Esophagus (tissue), 2 donors: ENCODE measurements around the gene PNPO. TPM values are rescaled to one million over a fixed set of nuclear protein-coding genes. Genes with fewer than 3 reads are reported as not detected.

Experiments
- H3K27ac ChIP-seq, 2 donors: one replicate each; pipeline ENCODE4 v1.5.1; 2013; ENCODE audit warnings: low read depth in 2 of 2, mild to moderate bottlenecking in 2 of 2, inconsistent platforms in 1 of 2, low read length in 1 of 2, moderate library complexity in 1 of 2
- H3K27me3 ChIP-seq, 2 donors: one replicate each; pipeline ENCODE4 v1.6.1; 2013; ENCODE audit warnings: low read length in 2 of 2, control low read depth in 1 of 2, mild to moderate bottlenecking in 1 of 2; ENCODE audit not compliant: insufficient read depth in 2 of 2, control insufficient read depth in 1 of 2
- H3K36me3 ChIP-seq, 2 donors: one replicate each; pipeline ENCODE4 v1.6.1; 2013; ENCODE audit warnings: low read length in 1 of 2; ENCODE audit not compliant: control insufficient read depth in 2 of 2, insufficient read depth in 2 of 2
- H3K4me1 ChIP-seq, 2 donors: one replicate each; pipeline ENCODE4 v1.6.1; 2013; ENCODE audit warnings: low read length in 1 of 2; ENCODE audit not compliant: control insufficient read depth in 2 of 2, insufficient read depth in 2 of 2
- H3K4me3 ChIP-seq, 2 donors: one replicate each; pipeline ENCODE4 v1.5.1; 2013; ENCODE audit warnings: low read length in 2 of 2, mild to moderate bottlenecking in 2 of 2, low read depth in 1 of 2, moderate library complexity in 1 of 2
- H3K9me3 ChIP-seq, 2 donors: one replicate each; pipeline ENCODE4 v1.6.1; 2013; ENCODE audit warnings: mild to moderate bottlenecking in 2 of 2, low read depth in 1 of 2, low read length in 1 of 2, moderate library complexity in 1 of 2; ENCODE audit not compliant: control insufficient read depth in 2 of 2, insufficient read depth in 1 of 2
- WGBS, 2 donors: extraction: QIAGEN DNeasy Blood & Tissue Kit; methylation state at CpG; one replicate each; pipeline ENCODE4 v1.1.7; 2013; 5-methylcytosine and 5-hydroxymethylcytosine counted together
- polyA plus RNA-seq, 2 donors: library from polyadenylated mRNA; stranded (reverse); fragments of 200-250 nt; gene quantifications; one replicate each; pipeline ENCODE4 v1.2.3, GENCODE V29; 2013
- donor health status: healthy with polysubstance abuse.
- donor health status: Bipolar disorder and iron deficiency.

Gene PNPO
- polyA plus RNA-seq, 2 donors = 9.5 to 9.6 TPM

DNA sequence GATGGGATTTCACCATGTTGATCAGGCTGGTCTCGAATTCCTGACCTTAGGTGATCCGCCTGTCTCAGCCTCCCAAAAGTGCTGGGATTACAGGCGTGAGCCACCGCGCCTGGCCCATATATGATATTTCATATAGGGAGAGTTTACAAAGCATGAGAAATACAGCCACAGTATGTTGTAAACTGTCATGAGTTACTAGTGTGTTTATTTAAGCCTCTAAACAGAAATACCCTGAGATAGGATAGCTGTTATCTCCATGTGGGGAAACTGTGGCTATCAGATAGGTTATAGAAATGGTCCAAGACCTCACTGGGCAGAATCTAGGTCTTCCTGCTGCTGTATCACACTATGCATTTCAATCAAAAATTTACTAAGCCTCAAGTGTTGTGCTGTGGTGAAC, 27.5 kb downstream of the PNPO start:
- Histone ChIP-seq H3K9me3 (no peaks in the 10 kb centered on the region), H3K27ac (no peak overlapping the region), H3K27me3 (no peaks in the 10 kb centered on the region), H3K4me3 (no peak overlapping the region), H3K4me1 (peaks cover 0 to 14% of the 10 kb centered on the region in 2 donors), H3K36me3 (no peaks in the 10 kb centered on the region)
- WGBS, 2 donors = 90 to 92% methylated on average over 5 of the region's 5 CpGs

DNA sequence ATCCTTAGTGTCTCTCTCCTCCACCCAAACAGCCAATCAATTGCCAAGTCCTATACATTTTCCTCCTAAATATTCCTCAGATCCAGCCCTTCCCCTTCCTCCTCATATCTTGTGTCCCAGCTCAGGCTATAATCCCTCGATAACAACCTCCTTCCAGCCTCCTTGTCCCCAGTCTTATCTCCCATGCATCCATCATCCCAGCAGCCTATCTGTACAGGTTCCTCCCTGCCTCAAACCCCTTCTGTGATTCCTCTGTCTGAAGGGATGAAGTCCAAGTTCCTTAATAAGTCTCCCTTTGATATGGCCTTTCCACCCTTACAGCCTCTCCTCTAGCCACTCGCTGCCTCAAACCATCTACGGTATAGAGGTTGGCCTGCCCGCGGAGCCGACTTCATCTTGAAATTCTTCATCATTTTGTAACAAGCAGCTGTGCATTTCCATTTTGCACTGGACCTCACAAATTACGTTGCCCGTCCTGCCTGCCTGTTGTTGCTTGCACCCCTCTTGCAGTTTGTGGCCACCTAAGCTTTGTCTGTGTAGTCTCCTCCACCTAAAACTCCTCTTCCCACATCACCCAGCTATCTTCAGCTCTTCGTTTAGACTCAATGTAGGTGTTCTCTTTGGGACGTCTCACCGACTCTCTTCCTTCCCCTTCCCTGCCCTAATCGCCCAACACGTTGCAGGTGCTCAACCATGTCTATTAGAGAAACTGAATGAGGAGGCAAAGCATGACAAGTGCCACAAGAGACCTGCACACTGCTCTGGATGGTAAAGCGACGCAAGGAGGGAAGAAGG, 28.8 kb downstream of the PNPO start:
- H3K4me3 ChIP-seq = peak overlapping the region in 1 of 2 donors; percentile 28
- H3K4me1 ChIP-seq = peaks cover 0 to 14% of the 10 kb centered on the region in 2 donors
- H3K9me3 ChIP-seq = no peaks in the 10 kb centered on the region
- H3K27me3 ChIP-seq = no peaks in the 10 kb centered on the region
- WGBS, 2 donors = 35 to 44% methylated on average over 15 of the region's 15 CpGs
- H3K27ac ChIP-seq = peak overlapping the region; percentile 21 to 26
- H3K36me3 ChIP-seq = peaks cover 0 to 4% of the 10 kb centered on the region in 2 donors

DNA sequence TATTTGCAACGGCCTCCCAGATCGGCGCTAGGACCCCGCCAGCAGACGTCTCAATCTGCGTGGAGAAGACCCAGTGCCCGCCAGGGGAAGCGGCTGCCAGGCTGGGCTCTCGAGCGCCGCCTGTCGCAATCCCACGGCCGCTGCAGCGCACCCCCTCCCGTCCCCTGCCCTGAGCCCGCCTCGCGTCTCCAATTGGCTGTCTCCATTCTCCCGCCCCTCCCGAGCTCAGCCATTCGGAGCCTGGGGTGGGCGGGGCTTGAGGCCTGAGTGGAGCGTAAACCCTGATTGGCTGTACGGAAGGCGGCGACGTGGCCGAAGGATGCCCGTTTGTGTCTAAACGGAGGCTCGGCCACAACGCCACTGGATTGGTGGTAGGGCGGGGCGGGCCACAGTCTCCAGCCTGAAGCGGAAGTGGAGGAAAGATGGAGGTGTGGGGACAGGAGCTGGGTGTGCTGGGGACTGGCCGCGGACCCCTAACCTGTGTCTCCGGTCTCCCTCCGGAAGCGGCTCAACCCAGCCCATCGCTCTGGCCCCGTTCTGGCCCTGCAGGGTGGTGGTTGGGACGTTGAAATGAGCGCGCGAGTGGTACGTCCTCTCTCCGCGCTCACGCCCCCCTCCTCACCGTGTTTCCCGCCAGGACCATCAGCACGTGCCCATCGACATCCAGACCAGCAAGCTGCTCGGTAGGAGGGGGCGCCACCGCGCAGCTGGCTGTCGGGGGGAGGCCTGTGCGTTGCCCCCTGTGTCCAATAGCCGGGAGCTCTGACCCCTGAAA, 29.5 kb downstream of the PNPO start, which contains the start of gene CDK5RAP3:
Gene CDK5RAP3 (plus strand): TSS at position 389 of the 775 bp plus-strand sequence. CDS start 34 bp downstream, at position 423.
- H3K27ac ChIP-seq = peak within 1 kb of the TSS; percentile 60 to 88

DNA sequence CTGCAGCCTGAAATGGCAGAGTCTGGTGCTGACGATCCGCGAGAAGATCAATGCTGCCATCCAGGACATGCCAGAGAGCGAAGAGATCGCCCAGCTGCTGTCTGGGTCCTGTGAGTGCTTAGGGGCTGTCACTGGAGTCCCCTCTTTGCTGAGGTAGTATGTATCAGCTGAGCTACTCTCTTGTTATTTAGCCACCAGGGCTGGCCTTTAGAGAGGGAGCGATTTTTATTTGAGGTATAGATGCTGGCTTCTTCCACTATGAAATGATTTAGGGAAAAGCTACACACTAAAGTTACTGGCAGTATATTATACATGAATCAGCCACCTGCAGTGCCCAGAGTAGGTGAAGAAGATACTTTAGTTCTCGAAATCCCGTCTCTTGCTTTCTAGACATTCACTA, 32.2 kb downstream of the PNPO start:
- peaks cover 10 to 20% of the 10 kb centered on the region in 2 donors for H3K36me3 ChIP-seq
- 94 to 95% methylated on average over 8 of the region's 8 CpGs for WGBS, 2 donors

More for the DNA sequence above, 29.5 kb downstream of the PNPO start, which contains the start of gene CDK5RAP3:
- 1% methylated on average over 57 to 62 of the region's 62 CpGs for whole genome bisulfite sequencing, 2 donors
- peaks cover 0 to 14% of the 10 kb centered on the region in 2 donors for H3K4me1 ChIP-seq
- peak within 1 kb of the TSS; percentile 77 to 88 for H3K4me3 ChIP-seq
- no peaks in the 10 kb centered on the region for H3K27me3 ChIP-seq
- peaks cover 6 to 12% of the 10 kb centered on the region in 2 donors for H3K36me3 ChIP-seq
- H3K9me3 ChIP-seq = no peaks in the 10 kb centered on the region

DNA sequence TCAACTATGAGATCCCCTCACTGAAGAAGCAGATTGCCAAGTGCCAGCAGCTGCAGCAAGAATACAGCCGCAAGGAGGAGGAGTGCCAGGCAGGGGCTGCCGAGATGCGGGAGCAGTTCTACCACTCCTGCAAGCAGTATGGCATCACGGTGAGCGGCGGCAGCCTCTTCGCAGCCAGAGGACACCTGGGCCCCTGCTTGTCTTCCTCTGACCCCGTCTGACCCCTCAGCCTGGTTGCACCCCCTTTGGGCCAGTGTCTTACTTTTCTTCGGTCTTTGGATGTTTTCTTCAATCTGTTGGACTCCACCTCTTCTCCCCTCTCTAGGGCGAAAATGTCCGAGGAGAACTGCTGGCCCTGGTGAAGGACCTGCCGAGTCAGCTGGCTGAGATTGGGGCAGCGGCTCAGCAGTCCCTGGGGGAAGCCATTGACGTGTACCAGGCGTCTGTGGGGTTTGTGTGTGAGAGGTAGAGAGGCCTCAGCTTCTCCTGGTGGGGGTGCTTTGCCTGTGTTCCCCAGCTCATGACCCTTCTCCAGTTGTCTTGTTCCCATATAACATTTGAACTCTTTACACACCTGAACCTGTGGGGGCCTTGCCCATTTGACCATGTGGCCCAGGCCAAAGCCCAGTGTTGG, 33.9 kb downstream of the PNPO start:
- peaks cover 0 to 2% of the 10 kb centered on the region in 2 donors for H3K4me1 ChIP-seq
- no peak overlapping the region for H3K4me3 ChIP-seq
- H3K9me3 ChIP-seq = no peaks in the 10 kb centered on the region
- peaks cover 15 to 31% of the 10 kb centered on the region in 2 donors for H3K36me3 ChIP-seq
- no peak overlapping the region for H3K27ac ChIP-seq
- 77 to 86% methylated on average over 14 to 15 of the region's 15 CpGs for WGBS, 2 donors
- no peaks in the 10 kb centered on the region for H3K27me3 ChIP-seq

More for the DNA sequence above, 32.2 kb downstream of the PNPO start:
- Histone ChIP-seq H3K4me1 (peaks cover 0 to 4% of the 10 kb centered on the region in 2 donors), H3K27me3 (no peaks in the 10 kb centered on the region), H3K27ac (no peak overlapping the region), H3K4me3 (no peak overlapping the region), H3K9me3 (no peaks in the 10 kb centered on the region)

DNA sequence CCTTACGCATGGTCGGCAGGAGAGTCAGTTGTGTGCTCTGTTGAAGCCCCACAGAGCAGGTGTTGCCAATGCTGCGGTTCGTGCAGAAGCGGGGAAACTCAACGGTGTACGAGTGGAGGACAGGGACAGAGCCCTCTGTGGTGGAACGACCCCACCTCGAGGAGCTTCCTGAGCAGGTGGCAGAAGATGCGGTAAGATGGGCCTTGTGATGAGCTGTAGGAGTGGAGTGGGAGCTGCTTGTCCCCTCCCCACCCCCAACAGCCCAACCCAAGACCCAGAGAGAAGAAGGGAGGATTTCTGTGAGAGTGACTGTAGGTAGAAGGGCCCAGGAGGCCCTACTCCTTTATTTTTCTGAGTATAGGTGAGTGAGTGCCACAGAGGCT, 34.4 kb downstream of the PNPO start:
- Histone ChIP-seq H3K27ac (no peak overlapping the region), H3K27me3 (no peaks in the 10 kb centered on the region), H3K4me1 (no peaks in the 10 kb centered on the region), H3K36me3 (peaks cover 18 to 36% of the 10 kb centered on the region in 2 donors), H3K9me3 (no peaks in the 10 kb centered on the region), H3K4me3 (no peak overlapping the region)
- 92 to 93% methylated on average over 10 of the region's 10 CpGs for WGBS, 2 donors

DNA sequence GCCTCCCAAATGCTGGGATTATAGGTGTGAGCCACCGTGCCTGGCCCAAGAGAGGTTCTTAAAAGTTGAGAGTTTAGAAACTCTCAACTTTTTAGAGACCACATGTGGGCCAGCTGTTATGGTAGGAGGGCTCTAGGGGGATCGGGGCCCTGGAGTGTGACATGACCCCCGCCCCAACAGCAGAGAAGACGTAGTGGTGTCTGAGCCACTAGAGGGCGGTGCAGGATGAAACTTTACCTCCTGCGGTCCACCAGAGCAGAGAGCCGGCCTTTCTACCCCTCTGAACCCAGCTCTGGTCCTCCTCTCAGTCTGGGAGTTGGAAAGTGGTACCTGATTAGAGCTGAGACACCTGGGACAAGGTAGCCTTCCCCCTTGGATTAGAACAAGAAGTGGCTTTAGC, 37.0 kb downstream of the PNPO start:
- H3K27me3 ChIP-seq = no peaks in the 10 kb centered on the region
- 29% methylated on average over 7 of the region's 7 CpGs for WGBS, 2 donors
- no peaks in the 10 kb centered on the region for H3K9me3 ChIP-seq
- no peaks in the 10 kb centered on the region for H3K4me1 ChIP-seq
- no peak overlapping the region for H3K4me3 ChIP-seq
- H3K27ac ChIP-seq = no peak overlapping the region
- peaks cover 23 to 56% of the 10 kb centered on the region in 2 donors for H3K36me3 ChIP-seq

DNA sequence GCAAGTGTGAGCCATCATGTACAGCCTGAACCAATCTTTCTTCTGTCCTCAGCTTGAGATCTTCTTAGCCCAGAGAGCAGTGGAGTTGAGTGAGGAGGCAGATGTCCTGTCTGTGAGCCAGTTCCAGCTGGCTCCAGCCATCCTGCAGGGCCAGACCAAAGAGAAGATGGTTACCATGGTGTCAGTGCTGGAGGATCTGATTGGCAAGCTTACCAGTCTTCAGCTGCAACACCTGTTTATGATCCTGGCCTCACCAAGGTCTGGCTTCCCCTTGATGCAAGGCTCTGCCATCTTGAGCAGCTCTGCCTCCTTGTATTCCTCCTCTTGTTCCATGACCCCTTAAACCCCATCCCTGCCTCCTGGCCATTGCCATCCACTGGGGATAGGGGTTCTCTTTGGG, 39.2 kb downstream of the PNPO start:
- Histone ChIP-seq H3K36me3 (peaks cover 21 to 48% of the 10 kb centered on the region in 2 donors), H3K4me1 (no peaks in the 10 kb centered on the region), H3K9me3 (no peaks in the 10 kb centered on the region), H3K27ac (no peak overlapping the region), H3K27me3 (no peaks in the 10 kb centered on the region), H3K4me3 (no peak overlapping the region)

DNA sequence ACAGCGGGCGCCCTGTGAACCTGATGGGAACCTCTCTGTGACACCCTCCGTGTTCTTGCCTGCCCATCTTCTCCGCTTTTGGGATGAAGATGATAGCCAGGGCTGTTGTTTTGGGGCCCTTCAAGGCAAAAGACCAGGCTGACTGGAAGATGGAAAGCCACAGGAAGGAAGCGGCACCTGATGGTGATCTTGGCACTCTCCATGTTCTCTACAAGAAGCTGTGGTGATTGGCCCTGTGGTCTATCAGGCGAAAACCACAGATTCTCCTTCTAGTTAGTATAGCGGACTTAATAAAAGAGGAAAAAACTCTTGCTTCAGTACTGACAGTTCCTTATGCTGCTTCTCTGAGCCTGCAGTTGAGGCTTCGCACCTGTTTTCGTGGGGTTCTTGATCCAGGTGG, 40.1 kb downstream of the PNPO start:
- H3K27me3 ChIP-seq = no peaks in the 10 kb centered on the region
- H3K36me3 ChIP-seq = peaks cover 15 to 42% of the 10 kb centered on the region in 2 donors
- H3K4me1 ChIP-seq = no peaks in the 10 kb centered on the region
- no peak overlapping the region for H3K4me3 ChIP-seq
- H3K9me3 ChIP-seq = no peaks in the 10 kb centered on the region
- WGBS, 2 donors = 90% methylated on average over 9 of the region's 9 CpGs
- no peak overlapping the region for H3K27ac ChIP-seq
